NCI-H345 treated with DMSO at 0.1 percent for 48 hours (cell line): ENCODE results near the gene FBXO5.

Experiments
- DNase-seq: peaks from one replicate; lab custom pipeline; 2025; ENCODE audit not compliant: unreplicated experiment; lab: John Stamatoyannopoulos, UW

The FBXO5 gene

DNA sequence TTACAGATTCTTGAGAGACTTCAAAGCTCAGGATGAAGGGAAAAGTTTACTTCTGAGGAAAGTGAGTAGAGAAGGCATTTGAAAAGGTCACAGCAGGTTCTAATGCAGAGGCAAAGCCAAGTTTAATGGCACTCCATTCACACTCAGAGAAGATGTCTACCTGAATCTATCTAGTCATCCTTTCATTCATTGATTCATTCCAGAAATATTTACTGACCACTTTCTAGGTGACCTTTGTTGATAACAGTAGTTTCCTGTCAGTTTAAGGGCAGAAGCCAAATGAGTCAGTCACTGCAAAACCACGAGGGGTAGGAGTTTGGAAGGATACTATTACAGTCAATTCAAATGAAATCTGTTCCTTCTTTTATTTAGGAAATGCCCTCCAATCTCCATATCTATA lies 30.8 kb downstream of the FBXO5 start:
- no peak for DNase-seq

- no peak for DNase-seq
Measured at GRCh38 chr6:152950240-152950639, 32.6 kb downstream of the FBXO5 start.

DNA sequence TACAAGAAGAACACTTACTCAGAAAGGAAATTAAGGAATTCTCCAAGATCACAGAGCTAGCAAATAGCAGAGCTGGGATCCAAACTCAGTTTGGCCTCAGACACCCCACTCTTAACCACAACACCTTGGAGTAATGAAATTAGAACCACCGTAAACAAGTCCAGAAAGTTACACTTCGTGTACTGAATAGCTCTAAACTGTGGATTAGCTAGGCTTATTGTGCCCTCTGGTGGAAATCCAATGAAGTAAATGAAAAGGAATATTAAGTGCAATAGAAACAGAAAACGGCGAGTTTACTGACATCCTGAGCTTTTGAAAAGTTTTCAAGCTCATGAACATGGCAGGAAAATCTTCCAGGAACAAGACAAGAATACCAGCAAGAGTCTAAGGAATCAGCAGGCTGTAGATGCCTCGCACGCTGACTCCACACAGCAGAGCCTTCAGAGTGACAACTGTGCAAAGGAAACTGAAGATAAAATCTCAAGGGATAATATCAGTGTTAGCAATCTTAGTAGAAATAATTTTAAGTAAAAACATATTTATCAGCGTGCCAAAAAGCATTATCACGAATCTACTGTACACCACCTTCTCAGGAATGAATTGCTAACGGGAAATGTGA lies 34.6 kb downstream of the FBXO5 start:
- DNase-seq: no peak

DNA sequence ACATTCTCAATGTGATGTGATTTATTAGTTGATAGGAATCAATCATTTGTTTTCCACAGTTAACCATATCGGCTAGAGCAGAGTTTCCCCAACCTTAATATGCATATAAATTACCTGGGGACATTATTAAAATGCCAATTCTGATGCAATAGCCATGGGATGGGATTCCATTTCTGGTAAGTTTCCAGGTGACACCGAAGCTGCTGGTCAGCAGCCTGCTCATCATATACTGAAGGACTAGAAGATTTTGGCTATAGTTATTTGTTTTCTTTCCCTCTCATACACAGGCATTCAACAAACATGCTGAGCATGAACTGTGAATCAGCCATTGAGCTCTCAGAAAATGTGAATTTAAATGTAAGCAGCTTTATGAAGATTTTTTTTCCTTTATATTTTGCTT lies 35.8 kb downstream of the FBXO5 start:
- no peak for DNase-seq

GRCh38 chr6:152946484-152946883 lies 36.4 kb downstream of the FBXO5 start:
- no peak for DNase-seq

DNA sequence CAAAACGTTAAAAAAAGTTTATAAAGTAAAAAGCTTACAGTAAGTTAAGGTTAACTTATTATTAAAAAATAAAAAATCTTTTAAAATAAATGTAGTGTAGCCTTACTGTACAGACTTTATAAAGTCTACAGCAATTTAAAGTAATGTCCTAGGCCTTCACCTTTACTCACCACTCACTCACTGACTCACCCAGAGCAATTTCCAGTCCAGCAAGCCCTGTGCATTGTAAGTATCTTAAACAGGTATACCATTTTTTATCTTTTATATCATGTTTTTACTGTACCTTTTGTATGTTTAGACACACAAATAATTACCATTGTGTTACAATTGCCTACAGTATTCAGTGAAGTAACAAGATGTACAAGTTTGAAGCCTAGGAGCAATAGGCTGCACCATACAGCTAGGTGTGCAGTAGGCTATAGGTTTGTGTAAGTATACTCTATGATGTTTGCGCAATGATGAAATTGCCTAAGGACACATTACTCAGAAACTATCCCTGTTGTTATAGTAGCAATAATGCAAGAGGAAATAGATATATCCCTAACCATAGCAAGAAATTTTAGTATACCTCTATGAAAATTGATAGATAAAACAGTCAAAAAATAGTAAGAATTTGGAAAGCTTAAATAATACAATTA lies 39.5 kb downstream of the FBXO5 start:
- DNase-seq: no peak

DNA sequence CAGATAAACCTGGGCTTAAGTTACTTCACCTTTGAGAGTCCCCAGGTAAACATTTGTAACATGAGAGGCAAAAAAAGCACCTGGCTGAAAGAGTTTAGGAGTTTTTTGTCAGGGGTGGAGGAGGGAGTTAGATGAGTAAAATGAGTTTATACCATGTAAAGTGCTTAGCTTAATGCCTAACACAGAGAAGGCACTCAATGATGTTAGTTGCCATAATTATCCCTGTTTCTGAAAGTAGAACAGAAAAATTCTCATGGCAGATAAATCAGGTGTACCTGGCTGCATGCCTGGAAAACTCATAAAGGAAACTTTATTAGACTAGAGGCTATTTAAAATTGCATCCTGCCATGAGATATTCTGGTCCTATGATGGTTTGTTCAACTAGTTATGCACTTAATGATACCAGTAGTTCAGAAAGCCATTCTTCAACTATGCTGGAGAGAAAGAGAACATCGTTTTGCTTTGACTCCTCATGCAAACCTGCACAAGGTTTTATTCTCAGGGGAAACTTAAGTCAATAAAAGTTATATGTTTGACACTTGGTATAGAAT lies 40.4 kb downstream of the FBXO5 start:
- DNase-seq: no peak

DNA sequence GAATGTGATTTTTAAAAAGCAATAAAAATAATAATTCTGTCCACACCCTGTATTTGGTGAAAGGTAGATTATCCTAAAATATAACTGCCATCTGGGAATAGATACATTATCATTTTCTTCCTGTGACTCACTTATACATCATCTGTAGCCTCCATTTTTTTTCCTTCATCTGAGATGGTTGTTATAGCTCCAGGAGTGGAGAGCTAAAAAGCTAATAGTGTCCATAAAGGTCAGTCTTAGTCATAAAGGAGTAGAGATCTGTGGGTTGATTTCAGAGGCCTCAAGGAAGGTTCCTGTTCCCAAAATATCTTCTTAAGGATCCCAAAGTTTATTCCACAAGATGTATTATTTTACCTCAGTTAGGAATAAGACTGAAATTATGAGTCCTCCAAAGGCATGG lies 41.1 kb downstream of the FBXO5 start:
- DNase-seq: no peak

GRCh38 chr6:152932865-152933264 lies 50.0 kb downstream of the FBXO5 start:
- no peak for DNase-seq

DNA sequence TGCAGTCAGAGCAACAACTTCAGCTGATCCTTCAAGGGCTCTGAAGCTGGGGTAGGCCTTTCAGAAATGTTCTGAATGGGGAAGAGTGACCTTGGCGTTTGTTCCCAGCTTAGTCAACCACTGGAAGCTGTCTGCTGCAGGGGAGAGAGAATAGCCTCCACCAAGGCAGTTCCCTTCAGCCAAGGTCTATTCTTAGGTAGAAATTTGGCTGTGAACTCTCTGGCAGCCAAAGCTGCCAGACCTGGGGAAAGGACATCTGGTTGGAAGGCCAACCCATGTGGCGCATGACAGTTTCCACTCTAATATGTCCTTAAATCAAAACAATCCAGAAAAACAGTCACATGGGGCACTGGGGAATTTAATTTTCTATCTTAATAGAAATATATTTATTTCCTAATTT lies 60.1 kb downstream of the FBXO5 start:
- DNase-seq: no peak
